GM18517 (cell line): Measurements from ENCODE around the gene CFAP65.

ENCODE experiments used
- ATAC-seq: cut with Tn5 transposase; IDR thresholded peaks from one replicate; pipeline ENCODE4 v1.9.1; 2021; ENCODE audit warnings: mild to moderate bottlenecking, moderate library complexity; ENCODE audit not compliant: unreplicated experiment

The CFAP65 gene, protein sequence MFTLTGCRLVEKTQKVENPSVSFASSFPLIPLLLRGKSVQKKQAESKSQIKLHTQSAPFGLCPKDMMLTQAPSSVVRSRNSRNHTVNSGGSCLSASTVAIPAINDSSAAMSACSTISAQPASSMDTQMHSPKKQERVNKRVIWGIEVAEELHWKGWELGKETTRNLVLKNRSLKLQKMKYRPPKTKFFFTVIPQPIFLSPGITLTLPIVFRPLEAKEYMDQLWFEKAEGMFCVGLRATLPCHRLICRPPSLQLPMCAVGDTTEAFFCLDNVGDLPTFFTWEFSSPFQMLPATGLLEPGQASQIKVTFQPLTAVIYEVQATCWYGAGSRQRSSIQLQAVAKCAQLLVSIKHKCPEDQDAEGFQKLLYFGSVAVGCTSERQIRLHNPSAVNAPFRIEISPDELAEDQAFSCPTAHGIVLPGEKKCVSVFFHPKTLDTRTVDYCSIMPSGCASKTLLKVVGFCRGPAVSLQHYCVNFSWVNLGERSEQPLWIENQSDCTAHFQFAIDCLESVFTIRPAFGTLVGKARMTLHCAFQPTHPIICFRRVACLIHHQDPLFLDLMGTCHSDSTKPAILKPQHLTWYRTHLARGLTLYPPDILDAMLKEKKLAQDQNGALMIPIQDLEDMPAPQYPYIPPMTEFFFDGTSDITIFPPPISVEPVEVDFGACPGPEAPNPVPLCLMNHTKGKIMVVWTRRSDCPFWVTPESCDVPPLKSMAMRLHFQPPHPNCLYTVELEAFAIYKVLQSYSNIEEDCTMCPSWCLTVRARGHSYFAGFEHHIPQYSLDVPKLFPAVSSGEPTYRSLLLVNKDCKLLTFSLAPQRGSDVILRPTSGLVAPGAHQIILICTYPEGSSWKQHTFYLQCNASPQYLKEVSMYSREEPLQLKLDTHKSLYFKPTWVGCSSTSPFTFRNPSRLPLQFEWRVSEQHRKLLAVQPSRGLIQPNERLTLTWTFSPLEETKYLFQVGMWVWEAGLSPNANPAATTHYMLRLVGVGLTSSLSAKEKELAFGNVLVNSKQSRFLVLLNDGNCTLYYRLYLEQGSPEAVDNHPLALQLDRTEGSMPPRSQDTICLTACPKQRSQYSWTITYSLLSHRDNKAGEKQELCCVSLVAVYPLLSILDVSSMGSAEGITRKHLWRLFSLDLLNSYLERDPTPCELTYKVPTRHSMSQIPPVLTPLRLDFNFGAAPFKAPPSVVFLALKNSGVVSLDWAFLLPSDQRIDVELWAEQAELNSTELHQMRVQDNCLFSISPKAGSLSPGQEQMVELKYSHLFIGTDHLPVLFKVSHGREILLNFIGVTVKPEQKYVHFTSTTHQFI (N-terminal part only)

DNA sequence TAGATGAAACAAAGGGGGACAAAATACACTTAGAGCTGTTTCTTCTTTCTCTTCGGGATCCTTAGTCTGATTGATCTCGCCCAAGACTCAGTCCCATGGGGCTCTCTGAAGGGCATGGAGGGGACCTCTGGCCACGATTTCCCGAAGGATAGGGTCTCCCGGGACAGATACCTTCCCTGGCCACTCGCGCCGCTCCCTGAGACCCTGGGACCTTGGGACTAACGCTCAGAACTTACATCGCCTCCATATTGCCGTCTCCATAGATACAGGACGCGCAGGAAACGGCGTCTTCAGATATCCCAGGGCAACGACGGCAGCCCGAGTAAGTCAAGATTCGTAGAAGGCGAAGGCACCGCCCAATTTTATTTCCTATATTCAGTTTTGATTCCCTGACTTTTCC, at the start of gene CFAP65:
Gene CFAP65 (minus strand): TSS at position 265 of the 400 bp plus-strand sequence. CDS start 2,468 bp downstream, outside the sequence.
- ATAC-seq, result no peak

DNA sequence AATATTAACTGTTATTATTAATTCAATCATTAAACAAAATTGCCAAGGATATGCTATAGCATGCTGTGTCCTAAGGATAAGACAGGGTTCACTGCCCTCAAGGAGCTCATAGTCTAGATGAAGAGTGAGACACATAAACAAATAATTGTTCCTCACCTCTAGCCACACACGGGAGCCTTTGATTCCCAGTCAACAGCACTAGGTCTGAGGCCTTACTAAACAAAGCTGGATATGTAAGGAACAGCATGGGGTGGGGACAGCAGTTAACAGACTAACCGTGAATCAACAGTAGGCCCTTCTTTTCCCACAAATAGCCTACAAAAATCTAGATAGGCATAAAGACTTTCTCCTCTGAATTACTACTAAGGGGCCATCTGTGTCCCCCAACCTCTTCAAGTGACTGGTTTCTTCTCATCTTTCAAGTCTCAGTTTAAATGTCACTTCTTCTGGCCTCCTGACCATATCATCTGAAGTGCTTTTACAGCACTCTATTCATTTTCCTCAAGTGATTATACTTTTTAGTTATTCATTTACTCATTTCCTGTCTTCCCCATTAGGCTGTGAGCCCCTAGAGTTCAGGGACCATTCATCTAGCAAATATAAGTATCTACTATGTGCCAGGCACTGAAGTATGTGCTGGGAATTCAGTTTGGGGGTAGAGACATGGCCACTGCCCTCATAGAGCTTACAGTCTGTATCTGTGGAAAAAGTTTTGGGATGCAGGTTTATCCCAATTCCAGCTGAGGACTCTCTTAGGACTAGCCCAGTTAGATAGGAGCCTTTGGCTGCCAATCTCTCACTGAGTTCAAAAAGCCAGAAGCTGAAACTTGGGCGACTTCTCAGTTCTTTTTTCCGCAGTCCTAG, 49.4 kb upstream of the CFAP65 start:
- ATAC-seq, result no peak

DNA sequence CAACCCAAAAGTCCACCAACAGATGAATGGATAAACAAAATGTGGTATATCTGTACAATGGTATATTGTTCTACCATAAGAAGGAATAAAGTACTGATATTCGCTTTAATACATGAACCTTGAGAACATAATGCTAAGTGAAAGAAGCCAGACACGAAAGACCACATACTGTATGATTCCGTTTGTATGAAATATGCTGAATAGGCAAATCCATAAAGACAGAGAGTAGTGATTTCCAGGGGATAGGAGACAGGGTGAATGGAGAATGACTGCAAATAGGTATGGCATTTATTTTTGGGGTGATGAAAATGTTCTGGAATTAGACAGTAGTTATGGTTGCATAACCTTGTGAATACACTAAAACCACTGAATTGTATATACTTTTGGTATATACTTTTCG, 48.0 kb upstream of the CFAP65 start:
- ATAC-seq, result no peak

DNA sequence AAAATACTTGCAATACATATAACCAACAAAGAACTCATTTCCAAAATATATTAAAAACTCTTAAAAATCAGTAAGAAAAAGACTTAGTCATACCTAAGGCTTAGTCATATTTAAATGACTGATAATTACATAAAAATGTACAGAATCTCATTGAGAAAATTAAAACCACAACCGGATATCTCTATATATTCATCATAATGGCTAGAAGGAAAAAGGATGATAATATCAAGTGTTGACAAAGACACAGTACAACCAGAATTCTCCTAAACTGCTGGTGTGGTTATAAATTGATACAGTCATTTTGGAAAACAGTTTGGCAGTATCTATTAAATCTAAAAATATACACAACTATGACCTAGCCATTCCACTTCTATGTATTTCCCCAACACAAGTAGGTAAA, 46.5 kb upstream of the CFAP65 start:
- no peak for ATAC-seq

DNA sequence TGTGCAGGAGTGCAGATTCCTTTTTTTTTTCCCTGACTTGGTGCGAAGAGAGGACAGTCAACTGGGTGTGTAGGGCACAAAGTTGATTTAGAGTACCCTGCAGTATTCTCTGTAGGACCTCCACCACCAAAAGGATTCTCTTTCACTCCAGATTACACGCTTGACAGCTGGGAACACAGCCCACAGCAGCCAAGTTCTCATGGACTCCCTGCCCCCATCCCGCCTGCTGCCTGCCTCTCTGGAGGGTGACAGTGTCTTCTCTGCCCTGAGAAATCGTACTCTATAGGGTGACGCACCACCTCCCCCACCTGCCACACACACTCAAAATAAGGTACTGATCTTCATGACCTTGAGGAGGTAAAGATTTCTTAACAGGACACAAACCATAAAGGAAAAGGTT, 46.0 kb upstream of the CFAP65 start:
- ATAC-seq, result no peak

DNA sequence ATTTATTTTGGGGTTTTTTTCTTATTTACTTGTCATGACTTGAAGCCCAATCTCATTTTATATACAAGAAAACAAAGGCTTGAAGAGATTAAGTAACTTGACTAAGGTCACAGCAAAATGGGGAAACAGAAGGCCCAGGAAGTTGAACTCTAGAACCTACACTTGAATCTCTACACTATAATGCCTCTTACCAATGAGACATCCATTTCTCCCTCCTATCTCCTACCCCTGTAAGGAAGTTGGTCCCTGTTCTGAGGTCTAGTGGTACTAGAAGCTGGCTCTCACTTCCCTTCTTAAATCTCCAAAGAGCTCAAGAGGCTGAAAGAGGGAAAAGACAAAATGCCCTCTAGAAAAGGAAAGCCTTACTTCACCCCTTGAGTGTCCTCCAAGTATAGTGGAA, 44.9 kb upstream of the CFAP65 start:
- no peak for ATAC-seq

DNA sequence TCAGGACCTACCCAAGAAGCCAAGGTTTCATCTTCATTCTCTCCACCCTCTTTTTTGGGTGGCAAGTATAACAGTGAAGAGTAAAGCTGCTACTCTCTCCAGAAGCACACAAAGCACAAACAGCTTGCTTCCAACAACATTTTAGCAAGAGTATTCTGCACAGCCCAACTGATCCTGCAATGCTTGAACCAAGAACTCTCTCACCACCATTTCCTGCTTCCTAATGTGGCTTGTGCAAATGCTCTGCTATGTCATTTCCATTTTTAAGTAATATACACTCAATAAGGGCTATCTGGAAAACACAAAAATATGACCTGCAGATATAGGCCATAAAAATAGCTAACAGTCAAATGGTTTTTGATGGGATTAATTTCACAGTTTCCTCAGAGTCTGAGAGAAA, 43.5 kb upstream of the CFAP65 start:
- no peak for ATAC-seq

DNA sequence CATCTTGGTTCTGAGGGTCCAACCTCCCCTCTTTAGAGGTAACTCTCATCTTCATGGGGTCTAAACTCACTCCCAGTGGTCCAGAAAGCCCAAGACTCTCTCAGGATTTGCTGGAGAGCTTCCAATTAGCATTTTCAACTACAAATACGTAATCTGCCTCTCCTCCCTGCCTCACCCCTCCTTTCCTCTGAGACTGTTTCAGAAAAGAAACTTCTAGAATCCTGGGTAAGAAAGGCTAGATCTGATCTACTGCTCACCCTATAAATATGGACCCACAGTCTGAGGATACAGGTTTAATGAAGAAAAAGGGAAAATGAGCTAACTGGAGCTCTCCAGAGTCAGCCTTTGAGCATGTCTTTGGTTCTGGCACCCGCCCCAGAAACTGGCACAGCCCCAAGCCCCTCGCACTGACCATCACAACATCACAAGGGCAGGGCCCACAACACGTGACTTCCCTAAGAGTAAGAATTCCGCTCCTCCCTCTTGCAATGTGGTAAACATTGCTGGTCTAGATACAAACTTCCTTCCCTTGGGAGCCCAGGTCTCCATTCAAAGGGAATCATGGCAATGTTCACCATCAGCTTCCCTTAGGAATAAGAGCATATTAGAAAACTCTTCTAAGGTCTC, 41.1 kb upstream of the CFAP65 start:
- no peak for ATAC-seq

DNA sequence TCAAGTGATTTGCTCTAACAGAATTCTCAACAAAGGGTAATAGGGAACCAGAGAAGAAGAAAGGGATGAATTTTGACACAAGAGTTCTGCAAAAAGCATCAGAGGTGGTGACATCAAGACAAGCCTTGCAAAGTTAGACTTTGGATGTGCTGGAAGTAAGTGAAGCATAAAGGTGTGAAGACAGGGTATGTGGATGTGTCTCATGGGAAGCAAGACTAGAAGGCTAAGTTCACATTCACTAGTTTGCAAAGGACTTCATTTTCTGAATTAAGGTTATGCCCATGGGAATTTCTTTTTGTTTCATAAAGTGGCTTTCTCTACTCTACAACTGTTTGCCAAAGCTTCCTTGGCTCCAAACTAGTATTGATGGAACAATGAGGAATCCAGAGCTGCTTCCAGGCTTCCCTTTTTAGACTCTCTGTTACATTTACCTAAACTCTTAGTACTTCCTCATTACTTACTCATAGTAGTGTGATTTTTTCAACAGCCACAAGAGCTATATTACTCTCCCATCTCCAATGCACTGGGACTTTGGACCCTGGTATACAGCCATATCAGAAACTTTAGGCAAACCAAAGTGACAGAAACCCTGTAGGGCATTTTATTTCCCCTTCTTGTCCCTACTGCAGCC, 40.5 kb upstream of the CFAP65 start:
- no peak for ATAC-seq

DNA sequence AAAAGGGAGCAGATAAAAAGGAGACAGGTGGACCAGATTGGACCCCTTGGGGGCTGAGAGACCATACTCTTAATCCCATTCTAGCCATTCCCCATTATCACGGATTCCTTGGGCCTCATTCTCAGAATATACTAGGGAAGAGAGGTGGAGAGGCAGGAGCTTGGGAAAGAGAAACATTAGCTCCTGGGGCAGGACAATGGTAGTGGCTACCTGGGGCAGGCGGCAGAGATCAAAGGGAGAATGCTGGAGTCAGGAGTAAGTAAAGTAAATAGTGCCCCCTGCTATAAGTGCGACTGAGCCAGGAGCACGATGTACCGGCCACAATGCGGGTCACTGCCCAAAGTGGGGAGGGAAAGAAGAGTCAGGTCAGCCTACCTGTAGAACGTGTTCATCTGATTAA, 39.8 kb upstream of the CFAP65 start:
- ATAC-seq, result no peak

DNA sequence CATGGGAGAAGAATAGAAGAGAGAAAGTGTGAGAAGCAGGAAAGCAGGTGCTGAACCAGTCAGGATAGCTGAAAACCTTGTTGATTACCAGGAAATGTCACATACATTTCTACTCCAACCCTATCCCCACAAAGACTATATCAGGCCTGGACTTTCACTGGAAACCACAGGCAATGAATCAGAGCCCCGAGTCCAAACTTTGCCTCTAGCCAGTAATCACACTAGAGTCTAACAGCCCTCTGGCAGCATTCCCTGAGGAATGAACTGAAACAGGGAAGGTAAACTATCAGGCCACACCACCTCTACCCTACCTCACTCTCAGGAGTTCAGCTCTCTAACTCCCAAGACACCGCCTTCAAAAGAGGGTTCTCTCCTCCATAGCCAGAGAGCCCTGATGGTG, 38.1 kb upstream of the CFAP65 start:
- no peak for ATAC-seq

DNA sequence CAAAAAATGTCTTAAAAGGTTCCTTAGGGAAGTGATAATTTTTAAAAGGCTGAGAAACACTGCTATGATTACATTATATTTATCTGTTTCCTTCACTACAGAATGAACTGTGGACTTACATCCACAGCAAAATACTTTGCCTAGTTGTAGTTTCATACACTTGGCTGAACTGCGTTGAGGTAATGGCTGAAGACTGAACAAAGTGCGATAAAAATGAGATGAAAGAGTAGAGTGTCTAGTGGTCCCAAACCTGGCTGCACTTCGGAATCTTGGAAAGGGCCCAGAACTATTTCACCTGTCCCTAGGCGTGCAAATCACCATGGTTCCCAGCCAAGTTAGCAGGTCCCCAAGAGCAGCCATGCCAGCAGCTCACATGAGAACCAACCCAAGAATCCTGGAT, 37.6 kb upstream of the CFAP65 start:
- ATAC-seq, result no peak

DNA sequence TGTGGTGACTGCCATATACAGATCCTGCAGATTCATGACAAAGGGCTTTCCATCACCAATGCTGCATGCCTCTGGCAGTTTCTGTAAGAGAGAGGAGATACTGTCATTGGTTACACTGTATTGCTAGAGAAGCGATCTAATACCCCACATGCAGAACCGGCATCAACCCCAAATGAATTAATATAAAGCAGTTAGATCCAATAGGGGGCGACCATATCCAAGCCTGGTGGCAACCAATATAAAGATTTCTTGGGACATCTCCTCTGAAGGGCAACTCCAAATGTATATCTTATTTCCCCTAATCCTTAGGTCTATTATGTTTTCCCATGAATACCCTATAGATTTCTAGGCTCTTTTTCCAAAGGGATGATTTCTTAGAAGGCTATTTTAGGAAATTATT, 36.8 kb upstream of the CFAP65 start:
- ATAC-seq, result no peak

DNA sequence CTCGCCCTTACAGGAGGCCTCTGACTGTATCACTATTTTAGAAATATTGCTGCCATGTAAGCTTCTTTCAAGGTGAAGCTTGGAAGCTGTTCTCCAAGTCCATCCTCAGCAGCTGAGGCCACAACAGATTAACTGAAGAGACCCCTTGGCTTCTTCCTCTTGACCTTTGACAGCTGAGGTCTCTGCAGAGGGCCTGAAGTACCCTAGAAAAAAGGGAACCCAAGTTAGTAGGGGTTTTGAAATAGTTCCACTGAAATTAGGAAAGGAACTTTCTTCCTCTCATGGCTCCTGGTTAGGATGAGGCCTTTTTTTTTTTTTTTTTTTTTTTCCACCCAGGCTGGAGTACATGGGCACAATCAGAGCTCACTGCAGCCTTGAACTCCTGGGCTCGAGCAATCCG, 34.9 kb upstream of the CFAP65 start:
- ATAC-seq, result no peak

DNA sequence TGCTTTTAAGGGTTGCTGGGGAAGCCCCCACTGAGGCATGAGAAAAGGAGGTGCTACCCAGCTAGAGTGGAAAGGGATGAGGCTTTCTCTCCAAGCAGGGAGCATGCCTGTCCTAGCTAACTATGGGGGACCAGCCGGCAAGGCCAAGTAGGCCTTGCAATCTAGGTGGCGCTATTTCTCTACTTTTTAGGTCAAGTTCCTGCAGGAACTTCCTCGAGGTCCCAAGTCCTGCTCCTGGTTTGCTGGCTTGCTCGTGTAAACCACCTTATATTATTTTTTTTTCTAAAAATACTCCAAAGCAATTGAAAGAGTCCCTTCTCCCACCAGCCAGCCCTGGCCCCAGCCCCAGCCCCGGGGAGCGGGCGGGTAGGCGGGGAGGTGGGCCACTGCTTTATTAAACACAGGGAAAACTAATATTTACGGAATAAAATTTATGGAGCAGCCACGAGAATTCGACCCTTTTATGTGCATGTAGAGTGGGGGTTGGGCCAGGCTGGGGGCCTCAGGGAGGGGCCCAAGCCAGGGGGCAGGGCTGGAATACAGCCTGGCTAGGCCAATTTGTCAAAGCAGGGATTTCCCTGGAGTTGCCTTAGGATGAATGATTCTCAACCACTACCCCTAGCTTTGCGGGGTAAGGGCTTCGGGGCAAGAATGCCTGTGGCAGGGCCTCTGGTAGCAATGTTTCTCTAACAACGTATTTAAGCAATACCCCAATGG, 32.3 kb upstream of the CFAP65 start:
- no peak for ATAC-seq

DNA sequence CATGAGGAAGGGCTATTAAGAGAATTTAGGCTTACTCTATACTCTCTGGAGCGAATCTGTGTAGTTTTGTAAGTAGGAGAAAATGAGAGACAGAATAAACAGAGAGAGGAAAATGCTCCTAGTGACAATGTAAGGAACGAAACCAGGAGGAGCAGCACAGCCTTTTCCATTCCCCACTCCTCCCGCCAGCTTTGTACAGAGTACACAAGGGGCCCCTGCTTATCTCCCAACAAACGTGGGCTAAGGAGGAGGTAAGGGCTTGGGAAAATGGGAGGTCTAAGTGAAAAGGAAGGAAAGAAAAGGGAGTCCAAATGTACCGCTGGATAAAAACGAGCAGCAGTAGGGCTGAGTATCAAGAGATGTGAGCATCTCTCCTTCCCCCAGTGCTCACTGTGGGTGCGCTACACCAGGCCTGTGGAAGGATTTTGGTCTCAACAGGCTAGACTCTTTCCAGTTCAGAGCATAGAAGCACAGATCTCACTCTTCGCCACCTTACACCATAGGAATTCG, 31.5 kb upstream of the CFAP65 start:
- no peak for ATAC-seq

DNA sequence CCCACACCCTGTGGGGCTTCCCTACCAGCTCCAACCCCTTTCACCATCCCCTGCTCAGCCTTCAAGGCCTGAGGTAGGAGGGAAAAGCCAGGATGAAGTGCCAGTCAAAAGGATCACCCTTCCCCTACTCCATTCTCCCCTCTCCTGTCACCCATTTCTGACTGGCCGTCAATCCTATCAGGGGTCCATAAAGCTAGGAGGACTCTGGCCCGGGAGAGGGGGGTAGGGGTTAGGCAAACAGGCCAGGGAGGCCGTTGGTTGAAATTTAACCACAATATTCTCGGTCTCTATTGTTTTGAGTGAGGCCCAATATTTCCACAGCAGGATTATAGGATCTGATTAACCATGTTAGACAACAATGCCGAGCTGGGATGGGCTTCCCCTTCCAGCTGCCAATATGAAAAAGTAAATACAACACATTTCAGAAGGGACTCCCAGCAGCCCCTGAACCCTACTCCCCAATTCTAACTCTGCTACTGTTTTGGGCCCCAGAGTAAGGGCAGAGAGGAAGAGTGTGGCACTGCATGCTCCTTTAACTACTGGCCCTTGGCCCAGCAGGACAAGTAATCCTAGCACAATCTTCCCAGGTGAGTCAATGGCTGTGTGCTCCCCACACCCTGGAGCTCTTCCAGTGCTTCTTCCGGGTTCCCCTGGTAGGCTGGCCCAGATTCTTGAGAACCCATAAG, 30.0 kb upstream of the CFAP65 start:
- no peak for ATAC-seq

DNA sequence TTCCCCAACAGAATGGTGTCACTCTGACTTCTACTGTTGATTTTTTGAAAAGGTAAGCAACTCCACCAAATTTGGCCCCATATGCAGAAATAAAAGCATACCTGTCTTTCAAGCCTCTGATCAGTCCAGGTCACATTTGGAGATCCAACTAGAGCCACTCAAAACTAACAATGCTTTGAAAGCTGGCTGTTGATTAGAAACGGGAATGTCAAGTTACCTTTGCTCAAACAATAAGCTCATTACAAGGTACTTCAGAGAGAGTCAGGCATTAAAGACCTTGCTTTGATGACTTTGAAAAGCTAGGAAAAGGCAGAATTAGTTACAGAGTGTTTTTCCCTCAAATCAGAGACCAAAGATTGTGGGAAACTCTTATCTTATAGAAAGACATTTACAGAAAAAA, 24.2 kb upstream of the CFAP65 start:
- ATAC-seq, result no peak
